ENCODE data around the gene ESD. TPM values are rescaled to one million over a fixed set of nuclear protein-coding genes. Genes with fewer than 3 reads are reported as not detected.

ESD gene
- total RNA-seq, 1 experiment from 2014 or later = 58.7 TPM

DNA sequence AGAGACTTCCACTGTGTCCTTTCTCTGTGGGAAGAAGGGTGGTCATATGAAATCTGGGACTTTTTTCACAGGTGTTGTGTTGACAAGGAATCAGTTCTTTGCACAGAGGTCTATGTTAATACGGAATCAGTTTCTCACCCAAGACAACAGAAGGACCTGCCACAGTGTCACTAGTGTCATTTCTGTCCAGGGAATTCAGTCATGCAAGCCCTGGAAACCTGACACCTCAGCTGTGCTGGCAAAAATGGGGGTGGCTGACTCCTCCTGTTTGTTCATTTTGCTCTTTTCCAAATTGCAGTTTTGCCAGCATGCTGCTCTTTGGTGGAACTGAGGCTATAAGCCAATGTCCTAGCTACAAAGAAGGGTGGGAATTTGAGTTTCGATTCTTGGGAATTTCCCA, 49.8 kb upstream of the ESD start (continued):
- TF ChIP-seq, protein P1, sequence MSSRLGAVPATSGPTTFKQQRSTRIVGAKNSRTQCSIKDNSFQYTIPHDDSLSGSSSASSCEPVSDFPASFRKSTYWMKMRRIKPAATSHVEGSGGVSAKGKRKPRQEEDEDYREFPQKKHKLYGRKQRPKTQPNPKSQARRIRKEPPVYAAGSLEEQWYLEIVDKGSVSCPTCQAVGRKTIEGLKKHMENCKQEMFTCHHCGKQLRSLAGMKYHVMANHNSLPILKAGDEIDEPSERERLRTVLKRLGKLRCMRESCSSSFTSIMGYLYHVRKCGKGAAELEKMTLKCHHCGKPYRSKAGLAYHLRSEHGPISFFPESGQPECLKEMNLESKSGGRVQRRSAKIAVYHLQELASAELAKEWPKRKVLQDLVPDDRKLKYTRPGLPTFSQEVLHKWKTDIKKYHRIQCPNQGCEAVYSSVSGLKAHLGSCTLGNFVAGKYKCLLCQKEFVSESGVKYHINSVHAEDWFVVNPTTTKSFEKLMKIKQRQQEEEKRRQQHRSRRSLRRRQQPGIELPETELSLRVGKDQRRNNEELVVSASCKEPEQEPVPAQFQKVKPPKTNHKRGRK (CRISPR knock-in tag; IDR thresholded peaks at IDR 0.05; ENCODE audit: borderline replicate concordance) = no peak
- TF ChIP-seq, protein P2, sequence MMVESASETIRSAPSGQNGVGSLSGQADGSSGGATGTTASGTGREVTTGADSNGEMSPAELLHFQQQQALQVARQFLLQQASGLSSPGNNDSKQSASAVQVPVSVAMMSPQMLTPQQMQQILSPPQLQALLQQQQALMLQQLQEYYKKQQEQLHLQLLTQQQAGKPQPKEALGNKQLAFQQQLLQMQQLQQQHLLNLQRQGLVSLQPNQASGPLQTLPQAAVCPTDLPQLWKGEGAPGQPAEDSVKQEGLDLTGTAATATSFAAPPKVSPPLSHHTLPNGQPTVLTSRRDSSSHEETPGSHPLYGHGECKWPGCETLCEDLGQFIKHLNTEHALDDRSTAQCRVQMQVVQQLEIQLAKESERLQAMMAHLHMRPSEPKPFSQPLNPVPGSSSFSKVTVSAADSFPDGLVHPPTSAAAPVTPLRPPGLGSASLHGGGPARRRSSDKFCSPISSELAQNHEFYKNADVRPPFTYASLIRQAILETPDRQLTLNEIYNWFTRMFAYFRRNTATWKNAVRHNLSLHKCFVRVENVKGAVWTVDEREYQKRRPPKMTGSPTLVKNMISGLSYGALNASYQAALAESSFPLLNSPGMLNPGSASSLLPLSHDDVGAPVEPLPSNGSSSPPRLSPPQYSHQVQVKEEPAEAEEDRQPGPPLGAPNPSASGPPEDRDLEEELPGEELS (CRISPR knock-in tag; IDR thresholded peaks at IDR 0.05) = no peak
- TF ChIP-seq RORB (CRISPR knock-in tag; IDR thresholded peaks at IDR 0.05) (no peak), ZNF317 (CRISPR knock-in tag; IDR thresholded peaks at IDR 0.05; ENCODE audit: borderline replicate concordance, low read depth) (no peak), CBFB (CRISPR knock-in tag; IDR thresholded peaks at IDR 0.05; ENCODE audit: low read depth) (no peak), CREM (CRISPR knock-in tag; IDR thresholded peaks at IDR 0.05) (no peak)

DNA sequence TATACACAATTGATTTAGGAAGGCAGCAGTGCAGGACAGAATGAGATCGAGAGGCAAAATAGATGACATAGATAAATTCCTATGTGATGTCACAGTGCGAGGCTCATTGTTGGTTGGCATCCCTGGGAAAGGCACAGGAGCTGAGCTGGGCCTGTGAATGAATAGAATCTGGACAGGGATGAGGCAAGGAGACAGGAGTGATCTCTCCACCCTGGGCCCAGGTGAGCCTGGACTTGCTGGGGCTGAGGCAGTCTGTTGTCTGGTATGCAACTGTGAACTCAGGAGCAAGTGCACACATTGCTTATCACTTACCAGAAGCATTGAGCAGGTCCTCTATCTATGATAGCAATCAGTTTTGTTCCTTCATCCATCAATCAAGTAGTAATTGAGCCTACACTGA, 48.2 kb upstream of the ESD start:
- H3K36me3 Mint-ChIP-seq = no peaks in the 10 kb centered on the region
- no peak overlapping the region for H3K27ac Mint-ChIP-seq
- ChIA-PET CTCF (no interaction called here), POLR2A (no interaction called here)
- H3K4me1 Mint-ChIP-seq = peaks cover 5% of the 10 kb centered on the region; the same call in 1 of the 2 replicates
- no peak overlapping the region for H3K4me3 Mint-ChIP-seq
- DNase-seq (ENCODE audit: low spot score) (no peak), ATAC-seq (no peak)
- H3K9me3 Mint-ChIP-seq = no peaks in the 10 kb centered on the region
- TF ChIP-seq ZNF416 (CRISPR knock-in tag; IDR thresholded peaks at IDR 0.05) (no peak), HMGA2 (CRISPR knock-in tag; IDR thresholded peaks at IDR 0.05) (no peak), NFYB (CRISPR knock-in tag; conservative IDR thresholded peaks at IDR 0.05; ENCODE audit: low read depth) (no peak), FOXK1 (CRISPR knock-in tag; IDR thresholded peaks at IDR 0.05) (no peak), FOXJ3 (CRISPR knock-in tag; IDR thresholded peaks at IDR 0.05; ENCODE audit: borderline replicate concordance) (no peak), CREM (CRISPR knock-in tag; IDR thresholded peaks at IDR 0.05) (no peak), ZNF263 (CRISPR knock-in tag; IDR thresholded peaks at IDR 0.05; ENCODE audit: low read depth) (no peak)
- TF ChIP-seq, protein P3, sequence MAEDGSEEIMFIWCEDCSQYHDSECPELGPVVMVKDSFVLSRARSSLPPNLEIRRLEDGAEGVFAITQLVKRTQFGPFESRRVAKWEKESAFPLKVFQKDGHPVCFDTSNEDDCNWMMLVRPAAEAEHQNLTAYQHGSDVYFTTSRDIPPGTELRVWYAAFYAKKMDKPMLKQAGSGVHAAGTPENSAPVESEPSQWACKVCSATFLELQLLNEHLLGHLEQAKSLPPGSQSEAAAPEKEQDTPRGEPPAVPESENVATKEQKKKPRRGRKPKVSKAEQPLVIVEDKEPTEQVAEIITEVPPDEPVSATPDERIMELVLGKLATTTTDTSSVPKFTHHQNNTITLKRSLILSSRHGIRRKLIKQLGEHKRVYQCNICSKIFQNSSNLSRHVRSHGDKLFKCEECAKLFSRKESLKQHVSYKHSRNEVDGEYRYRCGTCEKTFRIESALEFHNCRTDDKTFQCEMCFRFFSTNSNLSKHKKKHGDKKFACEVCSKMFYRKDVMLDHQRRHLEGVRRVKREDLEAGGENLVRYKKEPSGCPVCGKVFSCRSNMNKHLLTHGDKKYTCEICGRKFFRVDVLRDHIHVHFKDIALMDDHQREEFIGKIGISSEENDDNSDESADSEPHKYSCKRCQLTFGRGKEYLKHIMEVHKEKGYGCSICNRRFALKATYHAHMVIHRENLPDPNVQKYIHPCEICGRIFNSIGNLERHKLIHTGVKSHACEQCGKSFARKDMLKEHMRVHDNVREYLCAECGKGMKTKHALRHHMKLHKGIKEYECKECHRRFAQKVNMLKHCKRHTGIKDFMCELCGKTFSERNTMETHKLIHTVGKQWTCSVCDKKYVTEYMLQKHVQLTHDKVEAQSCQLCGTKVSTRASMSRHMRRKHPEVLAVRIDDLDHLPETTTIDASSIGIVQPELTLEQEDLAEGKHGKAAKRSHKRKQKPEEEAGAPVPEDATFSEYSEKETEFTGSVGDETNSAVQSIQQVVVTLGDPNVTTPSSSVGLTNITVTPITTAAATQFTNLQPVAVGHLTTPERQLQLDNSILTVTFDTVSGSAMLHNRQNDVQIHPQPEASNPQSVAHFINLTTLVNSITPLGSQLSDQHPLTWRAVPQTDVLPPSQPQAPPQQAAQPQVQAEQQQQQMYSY (CRISPR knock-in tag; IDR thresholded peaks at IDR 0.05) = no peak
- TF ChIP-seq, protein P4, sequence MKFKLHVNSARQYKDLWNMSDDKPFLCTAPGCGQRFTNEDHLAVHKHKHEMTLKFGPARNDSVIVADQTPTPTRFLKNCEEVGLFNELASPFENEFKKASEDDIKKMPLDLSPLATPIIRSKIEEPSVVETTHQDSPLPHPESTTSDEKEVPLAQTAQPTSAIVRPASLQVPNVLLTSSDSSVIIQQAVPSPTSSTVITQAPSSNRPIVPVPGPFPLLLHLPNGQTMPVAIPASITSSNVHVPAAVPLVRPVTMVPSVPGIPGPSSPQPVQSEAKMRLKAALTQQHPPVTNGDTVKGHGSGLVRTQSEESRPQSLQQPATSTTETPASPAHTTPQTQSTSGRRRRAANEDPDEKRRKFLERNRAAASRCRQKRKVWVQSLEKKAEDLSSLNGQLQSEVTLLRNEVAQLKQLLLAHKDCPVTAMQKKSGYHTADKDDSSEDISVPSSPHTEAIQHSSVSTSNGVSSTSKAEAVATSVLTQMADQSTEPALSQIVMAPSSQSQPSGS (CRISPR knock-in tag; IDR thresholded peaks at IDR 0.05; ENCODE audit: borderline replicate concordance, low read depth) = no peak
- TF ChIP-seq, protein P5, sequence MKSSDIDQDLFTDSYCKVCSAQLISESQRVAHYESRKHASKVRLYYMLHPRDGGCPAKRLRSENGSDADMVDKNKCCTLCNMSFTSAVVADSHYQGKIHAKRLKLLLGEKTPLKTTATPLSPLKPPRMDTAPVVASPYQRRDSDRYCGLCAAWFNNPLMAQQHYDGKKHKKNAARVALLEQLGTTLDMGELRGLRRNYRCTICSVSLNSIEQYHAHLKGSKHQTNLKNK (CRISPR knock-in tag; IDR thresholded peaks at IDR 0.05) = no peak
- no peaks in the 10 kb centered on the region for H3K27me3 Mint-ChIP-seq (ENCODE audit: low read depth)

DNA sequence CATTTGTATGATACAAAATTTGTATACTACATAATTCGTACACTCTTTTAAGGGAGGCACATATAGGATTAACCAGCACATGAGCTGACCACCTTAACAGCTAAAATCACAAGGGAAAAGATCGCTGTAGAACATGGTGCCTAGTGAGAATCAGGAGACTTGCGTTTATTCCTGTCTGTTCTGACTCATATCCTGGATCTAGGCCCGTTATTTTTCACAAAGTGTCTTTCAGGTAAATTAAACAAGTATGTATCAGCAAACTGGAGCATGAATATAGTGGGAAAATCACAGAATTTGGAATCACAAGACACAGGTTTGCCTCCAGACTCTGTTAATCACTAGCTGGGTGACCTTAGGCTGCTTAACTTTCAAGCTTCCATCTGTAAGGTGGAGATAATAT, 47.5 kb upstream of the ESD start:
- Mint-ChIP-seq H3K4me3 (no peak overlapping the region), H3K36me3 (no peaks in the 10 kb centered on the region), H3K9me3 (no peaks in the 10 kb centered on the region), H3K27ac (no peak overlapping the region), H3K27me3 (ENCODE audit: low read depth) (no peaks in the 10 kb centered on the region), H3K4me1 (peaks cover 5% of the 10 kb centered on the region; the same call in 1 of the 2 replicates)
- no peak for DNase-seq (ENCODE audit: low spot score)
- no peak for ATAC-seq
- TF ChIP-seq, protein P6, sequence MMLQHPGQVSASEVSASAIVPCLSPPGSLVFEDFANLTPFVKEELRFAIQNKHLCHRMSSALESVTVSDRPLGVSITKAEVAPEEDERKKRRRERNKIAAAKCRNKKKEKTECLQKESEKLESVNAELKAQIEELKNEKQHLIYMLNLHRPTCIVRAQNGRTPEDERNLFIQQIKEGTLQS (CRISPR knock-in tag; conservative IDR thresholded peaks at IDR 0.05) = no peak
- TF ChIP-seq, protein P2 (CRISPR knock-in tag; IDR thresholded peaks at IDR 0.05) = no peak
- ChIA-PET CTCF (no interaction called here), POLR2A (no interaction called here)

Data from WTC11 (cell line).